Adrenal gland (tissue), 12 donors: ENCODE measurements around the gene PPFIA2. TPM values are rescaled to one million over a fixed set of nuclear protein-coding genes. Genes with fewer than 3 reads are reported as not detected.

Experiments used
- DNase-seq, 7 donors: peaks; one replicate each; pipeline ENCODE4 v3.0.0-alpha.2; 2019 to 2020
- H3K27ac ChIP-seq, 5 donors: fragments of 200-600 bp; sonication (generic) in 4 of 5; 1 replicate in 3 of 5; 2 replicates in 2 of 5; pipeline versions ENCODE4 v1.5.1 to v1.8.0; 2016 to 2020; ENCODE audit warnings: mild to moderate bottlenecking in 1 of 5
- H3K27me3 ChIP-seq: fragments of 200-600 bp; 2 replicates; pipeline ENCODE4 v1.8.0; 2021
- H3K36me3 ChIP-seq, 2 donors: fragments of 200-600 bp; replicated peaks in 1 of 2; 1 replicate in 1 of 2; 2 replicates in 1 of 2; pipeline versions ENCODE4 v1.5.1 to v1.8.0; 2018 to 2022
- H3K4me1 ChIP-seq, 2 donors: fragments of 200-600 bp; replicated peaks in 1 of 2; 1 replicate in 1 of 2; 2 replicates in 1 of 2; pipeline versions ENCODE4 v1.5.1 to v1.8.0; 2018 to 2021
- H3K4me3 ChIP-seq, 4 donors: fragments of 200-600 bp; sonication (generic) in 3 of 4; one replicate each; pipeline ENCODE4 v1.5.1; 2016 to 2018
- H3K9me3 ChIP-seq, 3 donors: fragments of 200-600 bp; sonication (generic) in 1 of 3; replicated peaks in 1 of 3; 1 replicate in 2 of 3; 2 replicates in 1 of 3; pipeline versions ENCODE4 v1.5.1 to v1.8.0; 2016 to 2021
- POLR2A ChIP-seq, 2 donors: fragments of 450-650 bp; IDR thresholded peaks; one replicate each; pipeline ENCODE4 v1.6.1; 2017; ENCODE audit warnings: antibody characterized with exemption in 2 of 2, mild to moderate bottlenecking in 2 of 2, moderate library complexity in 1 of 2
- WGBS, 4 donors: extraction: QIAGEN DNeasy Blood & Tissue Kit in 2 of 4; methylation state at CpG; one replicate each; pipeline versions ENCODE4 v1.1.5 to v1.1.7; 2013 to 2017; 5-methylcytosine and 5-hydroxymethylcytosine counted together
- intact Hi-C, 2 donors: fragments of 100-400 bp; cut with DNase I; formaldehyde crosslinking; loops; one replicate each; pipeline versions ENCODE4 v1.14.1 to v1.15.0; 2022 to 2023
- polyA plus RNA-seq, 3 donors: library from polyadenylated mRNA; stranded (reverse); fragments of 200-250 nt in 2 of 3; fragments of 350-450 nt in 1 of 3; fragmentation: Illumina TruSeq in 1 of 3; extraction: RNeasy Lipid Tissue Mini Kit (QIAGEN cat#74804) in 1 of 3; gene quantifications; one replicate each; pipeline ENCODE4 v1.2.3, GENCODE V29; 2013 to 2014
- total RNA-seq, 9 donors: library from RNA; depleted of rRNA in 4 of 9; stranded (reverse); fragments of >200 nt in 4 of 9; fragments of 120-200 nt in 1 of 9; fragmentation: NEBNext Ultra II Directional in 1 of 9; extraction: Animal tissue kit (Norgen Biotek cat#: 25700) in 1 of 9; gene quantifications; one replicate each; pipeline versions ENCODE4 v1.1.0 to v1.2.4, GENCODE V29; 2013 to 2023
- TF ChIP-seq, protein P1 (sequence below), 6 experiments: fragments of 450-650 bp in 4 of 6; fragments of 200-600 bp in 2 of 6; sonication (generic) in 1 of 6; IDR thresholded peaks; 1 replicate in 5 of 6; 2 replicates in 1 of 6; pipeline versions ENCODE4 v1.5.1 to v1.8.0; 2016 to 2021; ENCODE audit warnings: antibody characterized with exemption in 6 of 6, mild to moderate bottlenecking in 2 of 6, moderate library complexity in 1 of 6
- donor health status: healthy with polysubstance abuse.
- donor health status: Bipolar disorder and iron deficiency.
- donor health status: DM: yes; HTN: yes; CAD: no.
- donor health status: DM: no; HTN: no; CAD: no.
- donor health status: DM: no; HTN: no; CAD: no.
- donor health status: DM: yes; HTN: yes; CAD: no.

The PPFIA2 gene
- total and polyA plus RNA-seq, 12 donors, result 0.35 to 16.4 (median 2.4) TPM

DNA sequence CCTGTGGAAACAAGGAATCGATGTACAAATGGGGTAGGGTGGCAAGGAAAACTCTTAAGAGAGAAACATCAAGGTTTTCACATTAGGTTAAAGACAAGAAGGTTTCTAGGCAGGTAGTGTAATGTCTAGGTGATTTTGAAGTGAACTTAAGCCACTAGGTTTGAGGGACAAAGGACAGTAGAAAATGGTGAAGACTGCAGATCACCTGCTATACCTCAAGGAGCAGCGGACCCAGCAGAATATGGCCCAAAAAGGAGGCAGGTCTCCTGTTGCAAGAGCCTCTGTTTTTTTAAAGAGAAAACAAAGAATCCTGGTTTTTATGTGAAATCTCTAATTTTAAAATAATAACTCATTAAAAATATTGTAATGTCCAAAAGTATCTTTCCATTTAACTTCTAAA is 503.2 kb downstream of the PPFIA2 start:
- no peak overlapping the region for H3K27ac ChIP-seq
- TF ChIP-seq POLR2A (IDR thresholded peaks at IDR 0.05), result no peak
- TF ChIP-seq, protein P1, sequence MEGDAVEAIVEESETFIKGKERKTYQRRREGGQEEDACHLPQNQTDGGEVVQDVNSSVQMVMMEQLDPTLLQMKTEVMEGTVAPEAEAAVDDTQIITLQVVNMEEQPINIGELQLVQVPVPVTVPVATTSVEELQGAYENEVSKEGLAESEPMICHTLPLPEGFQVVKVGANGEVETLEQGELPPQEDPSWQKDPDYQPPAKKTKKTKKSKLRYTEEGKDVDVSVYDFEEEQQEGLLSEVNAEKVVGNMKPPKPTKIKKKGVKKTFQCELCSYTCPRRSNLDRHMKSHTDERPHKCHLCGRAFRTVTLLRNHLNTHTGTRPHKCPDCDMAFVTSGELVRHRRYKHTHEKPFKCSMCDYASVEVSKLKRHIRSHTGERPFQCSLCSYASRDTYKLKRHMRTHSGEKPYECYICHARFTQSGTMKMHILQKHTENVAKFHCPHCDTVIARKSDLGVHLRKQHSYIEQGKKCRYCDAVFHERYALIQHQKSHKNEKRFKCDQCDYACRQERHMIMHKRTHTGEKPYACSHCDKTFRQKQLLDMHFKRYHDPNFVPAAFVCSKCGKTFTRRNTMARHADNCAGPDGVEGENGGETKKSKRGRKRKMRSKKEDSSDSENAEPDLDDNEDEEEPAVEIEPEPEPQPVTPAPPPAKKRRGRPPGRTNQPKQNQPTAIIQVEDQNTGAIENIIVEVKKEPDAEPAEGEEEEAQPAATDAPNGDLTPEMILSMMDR (IDR thresholded peaks at IDR 0.05), result no peak
- H3K36me3 ChIP-seq, result no peaks in the 10 kb centered on the region
- DNase-seq, result no peak
- H3K27me3 ChIP-seq, result no peaks in the 10 kb centered on the region
- intact Hi-C loops, result loop anchor here in 1 of 2 donors (5.0 kb wide), 1 partner anchor 419 kb away; no protein-coding TSS in a partner anchor
- peaks cover 0 to 9% of the 10 kb centered on the region in 2 donors for H3K4me1 ChIP-seq
- WGBS, 4 donors, result 93 to 96% (median 95%) methylated on average over 2 of the region's 2 CpGs
- H3K9me3 ChIP-seq, result no peaks in the 10 kb centered on the region
- H3K4me3 ChIP-seq, result no peak overlapping the region

DNA sequence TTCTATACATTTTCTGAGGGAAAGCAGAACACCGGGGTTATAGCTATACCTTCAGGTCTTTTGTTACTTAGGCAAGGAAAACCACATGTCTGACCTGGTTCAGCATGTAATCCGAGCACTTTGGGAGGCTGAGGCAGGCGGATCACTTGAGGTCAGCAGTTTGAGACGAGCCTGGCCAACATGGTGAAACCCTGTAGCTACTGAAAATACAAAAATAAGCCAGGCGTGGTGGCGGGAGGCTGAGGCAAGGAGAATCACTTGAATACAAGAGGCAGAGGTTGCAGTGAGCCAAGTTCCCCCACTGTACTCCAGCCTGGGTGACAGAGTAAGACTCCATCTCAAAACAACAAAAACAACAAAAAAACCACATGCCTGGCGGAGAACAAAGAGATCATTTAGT is 503.7 kb downstream of the PPFIA2 start:
- Histone ChIP-seq H3K27ac (no peak overlapping the region), H3K27me3 (no peaks in the 10 kb centered on the region), H3K4me1 (peaks cover 0 to 9% of the 10 kb centered on the region in 2 donors), H3K36me3 (no peaks in the 10 kb centered on the region), H3K4me3 (no peak overlapping the region), H3K9me3 (no peaks in the 10 kb centered on the region)
- TF ChIP-seq, protein P1 (IDR thresholded peaks at IDR 0.05), result no peak
- TF ChIP-seq POLR2A (IDR thresholded peaks at IDR 0.05), result no peak
- intact Hi-C loops, result loop anchor here in 1 of 2 donors (5.0 kb wide), 1 partner anchor 418 kb away; no protein-coding TSS in a partner anchor
- DNase-seq, result no peak
- 92 to 95% (median 93%) methylated on average over 7 of the region's 7 CpGs for WGBS, 4 donors

GRCh38 chr12:81253360-81253759 is 505.8 kb downstream of the PPFIA2 start:
- Histone ChIP-seq H3K27me3 (no peaks in the 10 kb centered on the region), H3K4me3 (no peak overlapping the region), H3K27ac (no peak overlapping the region), H3K9me3 (no peaks in the 10 kb centered on the region), H3K36me3 (no peaks in the 10 kb centered on the region), H3K4me1 (peaks cover 0 to 9% of the 10 kb centered on the region in 2 donors)
- WGBS, 4 donors, result 66 to 89% (median 87%) methylated on average over 3 of the region's 3 CpGs
- no peak for TF ChIP-seq POLR2A (IDR thresholded peaks at IDR 0.05)
- TF ChIP-seq, protein P1 (IDR thresholded peaks at IDR 0.05), result no peak
- DNase-seq, result no peak
- intact Hi-C loops, result no loop called here

GRCh38 chr12:81252228-81252627 is 506.9 kb downstream of the PPFIA2 start:
- Histone ChIP-seq H3K4me1 (peaks cover 0 to 3% of the 10 kb centered on the region in 2 donors), H3K27ac (no peak overlapping the region), H3K4me3 (no peak overlapping the region), H3K9me3 (no peaks in the 10 kb centered on the region), H3K27me3 (no peaks in the 10 kb centered on the region), H3K36me3 (no peaks in the 10 kb centered on the region)
- 89 to 92% (median 90%) methylated on average over 3 of the region's 3 CpGs for WGBS, 4 donors
- no peak for DNase-seq
- intact Hi-C loops, result no loop called here
- TF ChIP-seq, protein P1 (IDR thresholded peaks at IDR 0.05), result no peak
- TF ChIP-seq POLR2A (IDR thresholded peaks at IDR 0.05), result no peak
